ENCODE measurements around the gene PSMD12. TPM values are rescaled to one million over a fixed set of nuclear protein-coding genes. Genes with fewer than 3 reads are reported as not detected.
"Not testable (repeated sequence)": the region's sequence is repeated elsewhere in the genome, so short reads cannot be mapped to it uniquely, and the experiment has no call there.

PSMD12 gene
- total RNA-seq, 2 experiments from 2014 or later, result 80.9 to 89.1 TPM

GRCh38 chr17:67324330-67324729 is 42.0 kb downstream of the PSMD12 start:
- H3K4me3 Mint-ChIP-seq, result no peak overlapping the region
- POLR2A ChIA-PET, result no interaction called here
- DNase-seq, result no peak
- intact Hi-C loops (cut with micrococcal nuclease), result no loop called here
- H3K27ac Mint-ChIP-seq, result no peak overlapping the region
- no peaks in the 10 kb centered on the region for H3K9me3 Mint-ChIP-seq
- CTCF ChIA-PET, result no interaction called here
- peaks cover under 1% of the 10 kb centered on the region for H3K4me1 Mint-ChIP-seq (ENCODE audit: low read depth)
- no peak for TF ChIP-seq CTCF (IDR thresholded peaks at IDR 0.05)
- ATAC-seq, result no peak
- H3K27me3 Mint-ChIP-seq, result no peaks in the 10 kb centered on the region
- H3K36me3 Mint-ChIP-seq (ENCODE audit: low read depth), result no peaks in the 10 kb centered on the region

- no peaks in the 10 kb centered on the region for H3K9me3 Mint-ChIP-seq
- no peaks in the 10 kb centered on the region for H3K4me1 Mint-ChIP-seq (ENCODE audit: low read depth)
- no peak for TF ChIP-seq CTCF (IDR thresholded peaks at IDR 0.05)
- ChIA-PET POLR2A (no interaction called here), CTCF (no interaction called here)
- DNase-seq (no peak), ATAC-seq (no peak)
- no peaks in the 10 kb centered on the region for H3K36me3 Mint-ChIP-seq (ENCODE audit: low read depth)
- intact Hi-C loops (cut with micrococcal nuclease), result no loop called here
- H3K27me3 Mint-ChIP-seq, result no peaks in the 10 kb centered on the region
- H3K27ac Mint-ChIP-seq, result no peak overlapping the region
- H3K4me3 Mint-ChIP-seq, result no peak overlapping the region
These were observed 42.9 kb downstream of the PSMD12 start for GRCh38 chr17:67323445-67323844.

- Mint-ChIP-seq H3K4me1 (ENCODE audit: low read depth) (no peaks in the 10 kb centered on the region), H3K9me3 (no peaks in the 10 kb centered on the region), H3K4me3 (no peak overlapping the region), H3K36me3 (ENCODE audit: low read depth) (no peaks in the 10 kb centered on the region), H3K27ac (no peak overlapping the region), H3K27me3 (no peaks in the 10 kb centered on the region)
- CTCF ChIA-PET, result no interaction called here
- TF ChIP-seq CTCF (IDR thresholded peaks at IDR 0.05), result no peak
- ATAC-seq (no peak), DNase-seq (no peak)
- POLR2A ChIA-PET, result interaction anchor here (1.0 to 1.2 kb wide), 2 partner anchors 16 to 26 kb away, joined by 3 read pairs; no protein-coding TSS in a partner anchor
- intact Hi-C loops (cut with micrococcal nuclease), result no loop called here
These were observed 44.2 kb downstream of the PSMD12 start for GRCh38 chr17:67322042-67322787.

- H3K36me3 Mint-ChIP-seq (ENCODE audit: low read depth); H3K27me3 Mint-ChIP-seq; POLR2A ChIA-PET; intact Hi-C loops (cut with micrococcal nuclease); H3K4me3 Mint-ChIP-seq; CTCF ChIA-PET; H3K9me3 Mint-ChIP-seq; DNase-seq; H3K4me1 Mint-ChIP-seq (ENCODE audit: low read depth); ATAC-seq; H3K27ac Mint-ChIP-seq: not testable (repeated sequence)
These were observed 44.9 kb downstream of the PSMD12 start for GRCh38 chr17:67321486-67321885.

- no peaks in the 10 kb centered on the region for H3K36me3 Mint-ChIP-seq (ENCODE audit: low read depth)
- no peaks in the 10 kb centered on the region for H3K27me3 Mint-ChIP-seq
- H3K4me3 Mint-ChIP-seq, result no peak overlapping the region
- CTCF ChIA-PET, result no interaction called here
- no peak overlapping the region for H3K27ac Mint-ChIP-seq
- no peak for DNase-seq
- H3K4me1 Mint-ChIP-seq (ENCODE audit: low read depth), result no peaks in the 10 kb centered on the region
- intact Hi-C loops (cut with micrococcal nuclease), result no loop called here
- ATAC-seq, result no peak
- POLR2A ChIA-PET, result interaction anchor here (1.5 kb wide), 1 partner anchor 12 kb away, joined by 6 read pairs; no protein-coding TSS in a partner anchor
- H3K9me3 Mint-ChIP-seq, result no peaks in the 10 kb centered on the region
- no peak for TF ChIP-seq CTCF (IDR thresholded peaks at IDR 0.05)
These were observed 49.6 kb downstream of the PSMD12 start for GRCh38 chr17:67316781-67317180.
